ENCODE measurements around the gene CABLES1.

CABLES1 gene

DNA sequence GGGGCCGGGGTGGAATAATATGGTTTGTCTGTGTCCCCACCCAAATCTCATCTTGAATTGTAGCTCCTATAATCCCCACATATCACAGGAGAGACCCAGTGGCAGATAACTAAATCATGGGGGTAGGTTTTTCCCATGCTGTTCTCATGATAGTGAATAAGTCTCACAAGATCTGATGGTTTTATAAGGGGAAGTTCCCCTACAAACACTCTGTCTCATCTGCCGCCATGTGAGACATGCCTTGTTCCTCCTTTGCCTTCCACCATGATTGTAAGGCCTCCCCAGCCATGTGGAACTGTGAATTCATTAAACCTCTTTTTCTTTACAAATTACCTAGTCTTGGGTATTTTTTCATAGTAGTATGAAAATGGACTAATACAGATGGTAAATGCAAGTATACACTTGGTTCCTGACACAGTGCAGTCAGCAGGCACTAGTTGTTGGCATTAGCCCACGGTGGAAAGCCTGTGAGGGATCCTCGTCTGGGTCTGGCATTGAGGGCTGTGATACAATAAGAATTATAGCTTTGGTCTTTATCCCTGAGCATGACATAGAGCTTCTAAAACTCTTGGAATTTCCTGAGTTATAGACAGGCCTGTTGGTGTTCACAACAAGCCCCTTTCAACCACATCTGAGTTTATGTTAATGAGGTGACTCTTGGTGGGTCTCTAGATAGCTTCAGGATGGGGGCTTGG, 135.8 kb downstream of the CABLES1 start:
- Histone ChIP-seq H3K4me3 (ENCODE audit: low read depth, low read length) (no peak overlapping the region), H3K27ac (ENCODE audit: extremely low read depth, low read depth, low read length) (no peak overlapping the region), H3K9me3 (ENCODE audit: control insufficient read depth, insufficient read depth, low read depth, low read length) (no peaks in the 10 kb centered on the region), H3K4me1 (ENCODE audit: control insufficient read depth, insufficient read depth, low read length) (no peaks in the 10 kb centered on the region), H3K36me3 (ENCODE audit: control insufficient read depth in 2 of 2, insufficient read depth in 1 of 2, low read length in 2 of 2) (no peaks in the 10 kb centered on the region)
- POLR2A ChIA-PET: no interaction called here
- no peak for TF ChIP-seq ZFP41 (tag by site-specific recombination; IDR thresholded peaks at IDR 0.05; ENCODE audit: borderline replicate concordance)
- no peak for TF ChIP-seq ZNF76 (tag by site-specific recombination; IDR thresholded peaks at IDR 0.05; ENCODE audit: borderline replicate concordance, low read depth)
- no peak for TF ChIP-seq ZNF555 (tag by site-specific recombination; conservative IDR thresholded peaks at IDR 0.05)
- TF ChIP-seq ZNF19 (tag by site-specific recombination; IDR thresholded peaks at IDR 0.05; ENCODE audit: low read depth): no peak
- TF ChIP-seq, protein P1, sequence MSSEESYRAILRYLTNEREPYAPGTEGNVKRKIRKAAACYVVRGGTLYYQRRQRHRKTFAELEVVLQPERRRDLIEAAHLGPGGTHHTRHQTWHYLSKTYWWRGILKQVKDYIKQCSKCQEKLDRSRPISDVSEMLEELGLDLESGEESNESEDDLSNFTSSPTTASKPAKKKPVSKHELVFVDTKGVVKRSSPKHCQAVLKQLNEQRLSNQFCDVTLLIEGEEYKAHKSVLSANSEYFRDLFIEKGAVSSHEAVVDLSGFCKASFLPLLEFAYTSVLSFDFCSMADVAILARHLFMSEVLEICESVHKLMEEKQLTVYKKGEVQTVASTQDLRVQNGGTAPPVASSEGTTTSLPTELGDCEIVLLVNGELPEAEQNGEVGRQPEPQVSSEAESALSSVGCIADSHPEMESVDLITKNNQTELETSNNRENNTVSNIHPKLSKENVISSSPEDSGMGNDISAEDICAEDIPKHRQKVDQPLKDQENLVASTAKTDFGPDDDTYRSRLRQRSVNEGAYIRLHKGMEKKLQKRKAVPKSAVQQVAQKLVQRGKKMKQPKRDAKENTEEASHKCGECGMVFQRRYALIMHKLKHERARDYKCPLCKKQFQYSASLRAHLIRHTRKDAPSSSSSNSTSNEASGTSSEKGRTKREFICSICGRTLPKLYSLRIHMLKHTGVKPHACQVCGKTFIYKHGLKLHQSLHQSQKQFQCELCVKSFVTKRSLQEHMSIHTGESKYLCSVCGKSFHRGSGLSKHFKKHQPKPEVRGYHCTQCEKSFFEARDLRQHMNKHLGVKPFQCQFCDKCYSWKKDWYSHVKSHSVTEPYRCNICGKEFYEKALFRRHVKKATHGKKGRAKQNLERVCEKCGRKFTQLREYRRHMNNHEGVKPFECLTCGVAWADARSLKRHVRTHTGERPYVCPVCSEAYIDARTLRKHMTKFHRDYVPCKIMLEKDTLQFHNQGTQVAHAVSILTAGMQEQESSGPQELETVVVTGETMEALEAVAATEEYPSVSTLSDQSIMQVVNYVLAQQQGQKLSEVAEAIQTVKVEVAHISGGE (tag by site-specific recombination; conservative IDR thresholded peaks at IDR 0.05; ENCODE audit: low read depth): no peak
- TF ChIP-seq ZFP3 (tag by site-specific recombination; IDR thresholded peaks at IDR 0.05; ENCODE audit: low read depth): no peak
- TF ChIP-seq ZNF239 (tag by site-specific recombination; IDR thresholded peaks at IDR 0.05): no peak
- TF ChIP-seq ZNF658 (tag by site-specific recombination; IDR thresholded peaks at IDR 0.05): no peak
- TF ChIP-seq, protein P2, sequence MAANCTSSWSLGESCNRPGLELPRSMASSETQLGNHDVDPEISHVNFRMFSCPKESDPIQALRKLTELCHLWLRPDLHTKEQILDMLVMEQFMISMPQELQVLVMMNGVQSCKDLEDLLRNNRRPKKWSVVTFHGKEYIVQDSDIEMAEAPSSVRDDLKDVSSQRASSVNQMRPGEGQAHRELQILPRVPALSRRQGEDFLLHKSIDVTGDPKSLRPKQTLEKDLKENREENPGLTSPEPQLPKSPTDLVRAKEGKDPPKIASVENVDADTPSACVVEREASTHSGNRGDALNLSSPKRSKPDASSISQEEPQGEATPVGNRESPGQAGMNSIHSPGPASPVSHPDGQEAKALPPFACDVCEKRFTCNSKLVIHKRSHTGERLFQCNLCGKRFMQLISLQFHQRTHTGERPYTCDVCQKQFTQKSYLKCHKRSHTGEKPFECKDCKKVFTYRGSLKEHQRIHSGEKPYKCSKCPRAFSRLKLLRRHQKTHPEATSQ (tag by site-specific recombination; IDR thresholded peaks at IDR 0.05): no peak
- no peak for TF ChIP-seq SP2 (tag by site-specific recombination; IDR thresholded peaks at IDR 0.05)
- TF ChIP-seq ZNF391 (tag by site-specific recombination; IDR thresholded peaks at IDR 0.05; ENCODE audit: borderline replicate concordance, low read depth): no peak
- TF ChIP-seq, protein P3, sequence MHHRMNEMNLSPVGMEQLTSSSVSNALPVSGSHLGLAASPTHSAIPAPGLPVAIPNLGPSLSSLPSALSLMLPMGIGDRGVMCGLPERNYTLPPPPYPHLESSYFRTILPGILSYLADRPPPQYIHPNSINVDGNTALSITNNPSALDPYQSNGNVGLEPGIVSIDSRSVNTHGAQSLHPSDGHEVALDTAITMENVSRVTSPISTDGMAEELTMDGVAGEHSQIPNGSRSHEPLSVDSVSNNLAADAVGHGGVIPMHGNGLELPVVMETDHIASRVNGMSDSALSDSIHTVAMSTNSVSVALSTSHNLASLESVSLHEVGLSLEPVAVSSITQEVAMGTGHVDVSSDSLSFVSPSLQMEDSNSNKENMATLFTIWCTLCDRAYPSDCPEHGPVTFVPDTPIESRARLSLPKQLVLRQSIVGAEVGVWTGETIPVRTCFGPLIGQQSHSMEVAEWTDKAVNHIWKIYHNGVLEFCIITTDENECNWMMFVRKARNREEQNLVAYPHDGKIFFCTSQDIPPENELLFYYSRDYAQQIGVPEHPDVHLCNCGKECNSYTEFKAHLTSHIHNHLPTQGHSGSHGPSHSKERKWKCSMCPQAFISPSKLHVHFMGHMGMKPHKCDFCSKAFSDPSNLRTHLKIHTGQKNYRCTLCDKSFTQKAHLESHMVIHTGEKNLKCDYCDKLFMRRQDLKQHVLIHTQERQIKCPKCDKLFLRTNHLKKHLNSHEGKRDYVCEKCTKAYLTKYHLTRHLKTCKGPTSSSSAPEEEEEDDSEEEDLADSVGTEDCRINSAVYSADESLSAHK (tag by site-specific recombination; IDR thresholded peaks at IDR 0.05): no peak
- TF ChIP-seq ZSCAN30 (tag by site-specific recombination; IDR thresholded peaks at IDR 0.05): no peak
- no peak for TF ChIP-seq GLIS2 (tag by site-specific recombination; IDR thresholded peaks at IDR 0.05)
- TF ChIP-seq, protein P4, sequence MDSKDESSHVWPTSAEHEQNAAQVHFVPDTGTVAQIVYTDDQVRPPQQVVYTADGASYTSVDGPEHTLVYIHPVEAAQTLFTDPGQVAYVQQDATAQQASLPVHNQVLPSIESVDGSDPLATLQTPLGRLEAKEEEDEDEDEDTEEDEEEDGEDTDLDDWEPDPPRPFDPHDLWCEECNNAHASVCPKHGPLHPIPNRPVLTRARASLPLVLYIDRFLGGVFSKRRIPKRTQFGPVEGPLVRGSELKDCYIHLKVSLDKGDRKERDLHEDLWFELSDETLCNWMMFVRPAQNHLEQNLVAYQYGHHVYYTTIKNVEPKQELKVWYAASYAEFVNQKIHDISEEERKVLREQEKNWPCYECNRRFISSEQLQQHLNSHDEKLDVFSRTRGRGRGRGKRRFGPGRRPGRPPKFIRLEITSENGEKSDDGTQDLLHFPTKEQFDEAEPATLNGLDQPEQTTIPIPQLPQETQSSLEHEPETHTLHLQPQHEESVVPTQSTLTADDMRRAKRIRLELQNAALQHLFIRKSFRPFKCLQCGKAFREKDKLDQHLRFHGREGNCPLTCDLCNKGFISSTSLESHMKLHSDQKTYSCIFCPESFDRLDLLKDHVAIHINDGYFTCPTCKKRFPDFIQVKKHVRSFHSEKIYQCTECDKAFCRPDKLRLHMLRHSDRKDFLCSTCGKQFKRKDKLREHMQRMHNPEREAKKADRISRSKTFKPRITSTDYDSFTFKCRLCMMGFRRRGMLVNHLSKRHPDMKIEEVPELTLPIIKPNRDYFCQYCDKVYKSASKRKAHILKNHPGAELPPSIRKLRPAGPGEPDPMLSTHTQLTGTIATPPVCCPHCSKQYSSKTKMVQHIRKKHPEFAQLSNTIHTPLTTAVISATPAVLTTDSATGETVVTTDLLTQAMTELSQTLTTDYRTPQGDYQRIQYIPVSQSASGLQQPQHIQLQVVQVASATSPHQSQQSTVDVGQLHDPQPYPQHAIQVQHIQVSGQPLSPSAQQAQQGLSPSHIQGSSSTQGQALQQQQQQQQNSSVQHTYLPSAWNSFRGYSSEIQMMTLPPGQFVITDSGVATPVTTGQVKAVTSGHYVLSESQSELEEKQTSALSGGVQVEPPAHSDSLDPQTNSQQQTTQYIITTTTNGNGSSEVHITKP (tag by site-specific recombination; IDR thresholded peaks at IDR 0.05): no peak
- TF ChIP-seq ZNF202 (tag by site-specific recombination; IDR thresholded peaks at IDR 0.05; ENCODE audit: borderline replicate concordance): no peak
- TF ChIP-seq, protein P5, sequence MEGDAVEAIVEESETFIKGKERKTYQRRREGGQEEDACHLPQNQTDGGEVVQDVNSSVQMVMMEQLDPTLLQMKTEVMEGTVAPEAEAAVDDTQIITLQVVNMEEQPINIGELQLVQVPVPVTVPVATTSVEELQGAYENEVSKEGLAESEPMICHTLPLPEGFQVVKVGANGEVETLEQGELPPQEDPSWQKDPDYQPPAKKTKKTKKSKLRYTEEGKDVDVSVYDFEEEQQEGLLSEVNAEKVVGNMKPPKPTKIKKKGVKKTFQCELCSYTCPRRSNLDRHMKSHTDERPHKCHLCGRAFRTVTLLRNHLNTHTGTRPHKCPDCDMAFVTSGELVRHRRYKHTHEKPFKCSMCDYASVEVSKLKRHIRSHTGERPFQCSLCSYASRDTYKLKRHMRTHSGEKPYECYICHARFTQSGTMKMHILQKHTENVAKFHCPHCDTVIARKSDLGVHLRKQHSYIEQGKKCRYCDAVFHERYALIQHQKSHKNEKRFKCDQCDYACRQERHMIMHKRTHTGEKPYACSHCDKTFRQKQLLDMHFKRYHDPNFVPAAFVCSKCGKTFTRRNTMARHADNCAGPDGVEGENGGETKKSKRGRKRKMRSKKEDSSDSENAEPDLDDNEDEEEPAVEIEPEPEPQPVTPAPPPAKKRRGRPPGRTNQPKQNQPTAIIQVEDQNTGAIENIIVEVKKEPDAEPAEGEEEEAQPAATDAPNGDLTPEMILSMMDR (tag by site-specific recombination; IDR thresholded peaks at IDR 0.05): no peak
- TF ChIP-seq ZNF175 (tag by site-specific recombination; IDR thresholded peaks at IDR 0.05): no peak
- CTCF ChIA-PET: interaction anchor here (0.7 to 1.1 kb wide), 2 partner anchors 9 to 14 kb away, joined by 3 to 4 read pairs; no protein-coding TSS in a partner anchor
